HFF-Myc (cell line): ENCODE data around the gene ANKRD23.

ENCODE experiments used
- DNase-seq: peaks from one replicate; pipeline ENCODE4 v3.0.0-alpha.2; 2011; ENCODE audit warnings: low read depth; ENCODE audit errors: extremely low read depth
- H3K4me3 ChIP-seq: replicated peaks from 2 replicates; pipeline ENCODE4 v1.5.1; 2011; ENCODE audit warnings: low read depth, mild to moderate bottlenecking, control low read depth, low read length
- TF ChIP-seq, protein P1 (sequence below): IDR thresholded peaks from 2 replicates; pipeline ENCODE4 v1.5.1; 2012; ENCODE audit warnings: mild to moderate bottlenecking, low read depth, low read length, control low read depth; ENCODE audit errors: missing control alignments

Gene ANKRD23

DNA sequence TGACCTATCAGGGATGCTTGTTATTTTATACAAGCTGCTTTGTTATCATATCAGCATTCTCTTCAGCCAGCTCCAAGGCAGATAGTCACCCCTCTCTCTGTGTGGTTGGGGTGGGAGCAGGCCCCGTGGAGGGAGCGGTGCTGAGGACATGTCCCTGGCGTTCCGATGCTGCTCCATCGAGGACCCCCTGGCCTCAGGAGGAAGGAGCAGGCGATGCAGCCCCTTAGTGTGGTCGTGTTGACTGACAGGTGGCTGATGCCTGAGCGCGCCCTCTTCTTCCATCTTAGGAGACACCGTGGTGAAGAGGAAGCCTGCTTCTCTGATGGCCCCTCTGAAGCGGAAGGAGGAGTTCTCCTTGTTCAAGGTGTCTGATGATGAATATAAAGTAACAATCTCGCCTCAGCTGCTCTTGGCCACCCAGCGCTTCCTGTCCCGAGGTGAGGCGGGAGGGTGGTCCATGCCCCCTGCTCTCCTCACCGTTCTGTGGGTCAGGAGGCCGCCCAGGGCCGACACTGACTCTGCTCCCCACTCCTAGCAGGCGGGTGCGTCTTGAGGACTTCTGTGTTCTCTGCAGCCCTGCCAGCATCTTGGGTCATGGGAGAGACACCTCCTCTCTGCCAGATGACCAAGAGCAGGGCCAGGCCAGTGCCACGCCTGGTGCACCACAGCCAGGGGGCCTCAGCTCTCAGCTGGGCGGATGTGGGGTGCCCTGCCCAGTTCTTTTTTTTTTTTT is 17.1 kb downstream of the ANKRD23 start:
- TF ChIP-seq, protein P1, sequence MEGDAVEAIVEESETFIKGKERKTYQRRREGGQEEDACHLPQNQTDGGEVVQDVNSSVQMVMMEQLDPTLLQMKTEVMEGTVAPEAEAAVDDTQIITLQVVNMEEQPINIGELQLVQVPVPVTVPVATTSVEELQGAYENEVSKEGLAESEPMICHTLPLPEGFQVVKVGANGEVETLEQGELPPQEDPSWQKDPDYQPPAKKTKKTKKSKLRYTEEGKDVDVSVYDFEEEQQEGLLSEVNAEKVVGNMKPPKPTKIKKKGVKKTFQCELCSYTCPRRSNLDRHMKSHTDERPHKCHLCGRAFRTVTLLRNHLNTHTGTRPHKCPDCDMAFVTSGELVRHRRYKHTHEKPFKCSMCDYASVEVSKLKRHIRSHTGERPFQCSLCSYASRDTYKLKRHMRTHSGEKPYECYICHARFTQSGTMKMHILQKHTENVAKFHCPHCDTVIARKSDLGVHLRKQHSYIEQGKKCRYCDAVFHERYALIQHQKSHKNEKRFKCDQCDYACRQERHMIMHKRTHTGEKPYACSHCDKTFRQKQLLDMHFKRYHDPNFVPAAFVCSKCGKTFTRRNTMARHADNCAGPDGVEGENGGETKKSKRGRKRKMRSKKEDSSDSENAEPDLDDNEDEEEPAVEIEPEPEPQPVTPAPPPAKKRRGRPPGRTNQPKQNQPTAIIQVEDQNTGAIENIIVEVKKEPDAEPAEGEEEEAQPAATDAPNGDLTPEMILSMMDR: no peak
- H3K4me3 ChIP-seq: no peak overlapping the region
- DNase-seq: no peak

DNA sequence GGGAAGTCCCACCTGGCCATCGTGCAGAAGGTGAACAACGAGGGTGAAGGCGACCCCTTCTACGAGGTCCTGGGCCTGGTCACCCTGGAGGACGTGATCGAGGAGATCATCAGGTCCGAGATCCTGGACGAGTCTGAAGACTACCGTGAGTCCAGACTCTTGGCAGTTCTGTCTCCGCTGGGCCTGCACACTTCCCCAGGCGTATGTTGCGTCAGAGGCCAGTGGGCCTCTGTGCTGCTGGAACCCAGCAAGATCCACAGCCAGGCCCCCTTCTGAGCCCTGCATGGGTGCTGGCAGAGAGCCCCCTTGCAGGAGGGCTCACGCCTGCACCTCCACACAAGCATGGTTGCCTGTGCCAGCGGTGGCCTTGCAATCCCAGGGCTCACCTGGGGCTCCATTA is 18.8 kb downstream of the ANKRD23 start:
- no peak overlapping the region for H3K4me3 ChIP-seq
- TF ChIP-seq, protein P1: no peak
- DNase-seq: no peak

DNA sequence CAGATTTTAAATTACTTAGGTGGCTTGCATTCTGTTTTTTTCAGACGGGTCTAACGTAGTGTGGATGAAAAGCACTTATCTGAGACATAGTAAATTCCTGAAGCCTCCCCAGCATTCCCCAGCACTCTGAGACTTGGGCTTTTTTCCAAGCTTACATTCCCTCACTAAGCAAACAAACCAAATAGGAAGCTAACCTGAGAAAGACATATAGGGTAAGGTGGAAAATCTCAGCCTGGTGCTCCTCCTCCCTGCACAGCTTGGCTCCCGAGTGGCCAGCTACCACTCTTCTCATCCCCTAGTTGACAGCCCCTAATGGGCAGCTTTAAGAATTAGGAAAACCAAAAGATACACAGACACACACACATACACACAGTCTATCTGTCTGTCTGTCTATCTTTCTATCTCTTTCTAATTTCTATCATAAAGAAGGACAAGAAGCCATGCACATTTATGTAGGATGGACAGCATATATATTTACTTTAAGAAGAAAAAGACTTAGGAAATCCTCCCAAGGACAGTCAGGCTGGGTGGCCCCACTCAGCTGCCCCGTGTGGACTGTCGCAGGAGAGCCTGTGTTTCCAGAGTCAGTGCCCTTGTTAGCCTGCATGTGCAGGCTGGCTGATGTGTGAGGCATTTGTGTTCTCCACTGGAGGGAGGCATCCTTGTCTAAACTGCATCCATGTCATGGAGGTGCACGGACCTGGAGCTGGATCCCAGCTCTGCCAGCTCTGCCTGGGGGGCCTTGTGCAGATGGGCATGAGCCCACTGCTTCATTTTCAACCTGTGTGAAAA is 19.5 kb downstream of the ANKRD23 start:
- no peak overlapping the region for H3K4me3 ChIP-seq
- DNase-seq: no peak
- TF ChIP-seq, protein P1: no peak

- TF ChIP-seq, protein P1: no peak
These were observed 20.6 kb downstream of the ANKRD23 start for GRCh38 chr2:96823198-96823597.

DNA sequence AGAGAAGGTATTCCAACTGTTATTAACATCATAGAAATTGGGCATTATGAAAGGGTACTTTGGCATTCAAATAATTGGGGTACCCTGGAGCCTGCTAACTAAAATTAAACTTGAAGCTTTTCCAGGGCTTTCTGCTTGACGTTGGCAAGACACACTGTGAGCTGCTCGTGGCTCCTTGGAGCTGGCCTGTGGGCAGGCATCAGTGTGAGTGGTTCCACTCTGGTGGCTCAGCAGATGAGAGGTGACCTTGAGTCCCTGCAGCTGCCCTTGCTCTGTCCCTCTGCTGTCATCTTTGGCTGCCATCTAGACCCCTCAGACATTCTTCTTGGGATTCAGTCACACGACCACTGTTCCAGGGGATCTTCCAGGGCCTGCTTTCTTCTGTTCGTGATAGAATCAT is 21.0 kb downstream of the ANKRD23 start:
- DNase-seq: no peak
- TF ChIP-seq, protein P1: no peak
- no peak overlapping the region for H3K4me3 ChIP-seq

More at GRCh38 chr2:96823198-96823597, 20.6 kb downstream of the ANKRD23 start:
- H3K4me3 ChIP-seq: no peak overlapping the region
- DNase-seq: no peak

- DNase-seq: no peak
- H3K4me3 ChIP-seq: no peak overlapping the region
- TF ChIP-seq, protein P1: no peak
These were observed 22.6 kb downstream of the ANKRD23 start for GRCh38 chr2:96821113-96821675.
